Fibroblast of skin of abdomen (primary cell): Measurements from ENCODE around the gene PLA2G12A.

ENCODE experiments used
- DNase-seq: peaks from one replicate; pipeline ENCODE4 v3.0.0-alpha.2; 2013

The PLA2G12A gene

GRCh38 chr4:109676886-109677285, 53.0 kb downstream of the PLA2G12A start:
- DNase-seq, result no peak

DNA sequence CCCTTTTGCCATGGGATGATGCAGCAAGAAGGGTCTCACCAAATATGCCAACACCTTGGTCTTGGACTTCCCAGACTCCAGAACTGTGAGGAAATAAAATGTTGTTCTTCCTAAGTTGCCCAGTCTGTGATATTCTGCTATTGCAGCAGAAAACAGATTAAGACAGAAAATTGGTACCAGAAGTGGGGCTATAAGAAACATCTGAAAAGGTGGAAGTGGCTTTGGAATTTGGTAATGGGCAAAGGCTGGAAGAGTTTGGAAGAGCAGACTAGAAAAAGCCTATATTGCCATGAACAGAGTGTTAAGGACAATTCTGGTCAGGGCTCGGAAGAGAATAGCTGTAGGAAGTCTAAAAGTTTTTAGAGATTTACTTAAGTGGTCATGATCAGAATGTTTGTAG, 54.0 kb downstream of the PLA2G12A start:
- DNase-seq, result no peak

DNA sequence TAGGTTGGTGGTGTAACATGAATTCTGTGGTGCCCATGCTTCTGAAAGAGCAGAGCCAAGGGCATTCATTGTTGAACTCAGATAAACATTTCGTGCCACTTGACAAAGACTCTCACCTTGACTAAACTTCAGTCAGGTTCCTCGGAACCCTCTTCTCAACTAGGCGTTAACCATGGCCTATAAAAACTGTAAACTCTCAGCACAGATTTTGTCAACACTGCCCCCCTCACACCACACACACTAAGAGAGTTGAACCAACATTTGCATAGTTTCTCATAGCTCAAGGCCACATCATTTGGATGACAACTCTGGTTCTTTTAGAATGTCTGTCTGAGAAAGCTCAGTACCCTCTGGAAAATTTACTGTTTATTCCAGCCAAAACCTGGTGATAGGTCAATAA, 54.7 kb downstream of the PLA2G12A start:
- DNase-seq, result no peak

DNA sequence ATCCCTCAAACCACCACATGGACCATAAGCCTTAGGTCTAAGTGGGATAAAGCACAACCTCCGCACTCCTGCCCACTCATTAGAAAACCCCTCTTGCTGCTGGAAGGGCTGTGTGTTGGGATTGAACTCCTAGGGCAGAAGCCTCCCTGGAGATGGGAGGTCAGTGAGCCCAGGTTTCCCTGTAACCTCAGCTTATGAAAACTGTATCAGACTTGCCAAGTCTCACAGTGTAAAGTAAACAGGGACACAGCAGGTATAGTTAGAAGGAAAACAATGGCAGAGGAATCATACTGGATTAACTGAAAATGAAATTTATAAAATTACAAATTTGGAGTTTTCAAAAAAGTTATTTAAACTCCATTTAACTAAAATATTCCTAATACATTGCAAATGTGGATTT, 56.6 kb downstream of the PLA2G12A start:
- DNase-seq, result no peak

- no peak for DNase-seq
Observed at GRCh38 chr4:109672169-109672930, 57.5 kb downstream of the PLA2G12A start.

- DNase-seq, result no peak
Observed at GRCh38 chr4:109671350-109671749, 58.5 kb downstream of the PLA2G12A start.

GRCh38 chr4:109665783-109666485, 63.9 kb downstream of the PLA2G12A start:
- no peak for DNase-seq

GRCh38 chr4:109662771-109663170, 67.1 kb downstream of the PLA2G12A start:
- DNase-seq, result no peak

DNA sequence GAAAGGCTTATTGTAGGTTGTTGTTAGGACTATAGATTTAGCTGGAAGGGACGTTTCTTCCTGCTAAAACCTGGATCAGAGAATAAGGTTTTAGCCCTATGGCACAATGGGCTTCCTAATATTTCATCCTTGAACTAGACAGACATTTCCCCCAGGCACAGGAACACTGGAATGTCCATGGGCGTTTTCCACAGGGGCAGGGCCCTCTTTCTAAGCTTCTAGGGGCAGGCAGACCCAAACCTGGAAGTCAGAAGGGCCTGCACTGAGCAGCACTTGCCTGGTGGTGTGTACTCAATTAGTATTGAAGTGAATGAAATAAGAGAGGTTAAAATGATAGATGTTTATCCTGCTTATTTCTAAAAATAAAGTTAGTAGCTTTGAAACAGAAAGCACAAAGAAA, 67.8 kb downstream of the PLA2G12A start:
- no peak for DNase-seq
